GM21717 (cell line): ENCODE measurements around the gene TNRC18.

Experiments
- ATAC-seq: cut with Tn5 transposase; IDR thresholded peaks from one replicate; pipeline ENCODE4 v1.9.1; 2021; ENCODE audit warnings: mild to moderate bottlenecking, moderate library complexity; ENCODE audit not compliant: unreplicated experiment

The TNRC18 gene

DNA sequence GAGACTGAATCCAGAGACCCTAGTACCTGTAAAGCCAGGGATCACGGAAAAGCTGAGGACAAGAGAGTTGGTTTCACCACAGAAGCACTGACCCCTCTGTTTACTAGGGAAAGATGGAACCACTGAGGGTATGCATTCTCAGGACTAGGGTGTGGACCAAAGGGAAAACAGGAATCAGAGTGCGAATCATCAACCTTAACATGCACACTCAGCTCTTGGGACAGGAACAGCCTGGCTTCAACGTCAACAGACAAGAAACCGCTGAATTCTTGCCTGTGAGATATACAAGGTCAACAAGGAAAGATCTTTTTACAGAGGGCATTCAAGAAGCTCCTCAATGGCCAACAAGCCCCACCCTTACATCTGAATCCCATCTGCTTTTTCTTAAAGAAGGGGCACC is 14.9 kb downstream of the TNRC18 start:
- ATAC-seq: no peak

- no peak for ATAC-seq
These were observed 16.4 kb downstream of the TNRC18 start for GRCh38 chr7:5406957-5407945.

DNA sequence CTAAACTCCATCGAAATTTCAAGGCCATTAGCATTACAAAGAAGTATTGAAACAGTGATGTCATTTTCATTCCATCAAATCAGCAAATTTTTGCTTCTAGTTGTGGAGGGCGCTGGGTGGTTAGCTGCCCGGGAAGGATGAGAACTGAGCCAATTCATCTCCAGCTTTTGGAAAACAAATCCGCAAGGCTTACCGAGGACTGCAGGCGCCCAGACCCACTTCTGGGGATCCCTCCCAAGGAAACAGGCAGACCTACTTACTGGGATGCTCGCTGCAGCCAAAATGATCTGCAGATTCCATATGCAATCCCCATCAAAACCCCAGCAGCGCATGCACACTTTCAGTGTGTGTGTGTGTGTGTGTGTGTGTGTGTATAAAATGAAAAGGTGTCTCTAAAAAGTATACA is 19.2 kb downstream of the TNRC18 start:
- ATAC-seq: no peak

- no peak for ATAC-seq
These were observed 20.2 kb downstream of the TNRC18 start for GRCh38 chr7:5403442-5403841.

DNA sequence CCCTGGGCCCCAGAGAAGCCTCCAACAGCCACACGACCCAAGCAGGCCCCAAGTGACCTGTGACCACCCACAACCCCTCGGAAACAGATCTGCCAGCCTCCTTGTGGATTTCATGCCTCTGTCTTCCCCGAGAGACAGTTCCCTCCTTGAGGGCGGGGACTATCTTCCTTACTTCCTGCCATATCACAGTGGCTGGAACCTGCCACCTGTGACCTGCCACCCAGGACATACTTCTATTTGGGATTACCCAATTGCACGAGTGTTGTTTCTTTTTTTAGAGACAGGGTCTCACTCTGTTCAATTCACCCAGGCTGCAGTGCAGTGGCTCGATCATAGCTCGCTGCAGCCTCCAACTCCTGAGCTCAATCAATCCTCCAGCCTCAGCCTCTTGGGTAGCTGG is 25.9 kb downstream of the TNRC18 start:
- ATAC-seq: no peak

- ATAC-seq: peak; percentile 80
These were observed 26.5 kb downstream of the TNRC18 start for GRCh38 chr7:5396999-5397663.

- peak; percentile 44 for ATAC-seq
These were observed 27.1 kb downstream of the TNRC18 start for GRCh38 chr7:5396542-5396941.

GRCh38 chr7:5395246-5395645 is 28.4 kb downstream of the TNRC18 start:
- ATAC-seq: no peak

DNA sequence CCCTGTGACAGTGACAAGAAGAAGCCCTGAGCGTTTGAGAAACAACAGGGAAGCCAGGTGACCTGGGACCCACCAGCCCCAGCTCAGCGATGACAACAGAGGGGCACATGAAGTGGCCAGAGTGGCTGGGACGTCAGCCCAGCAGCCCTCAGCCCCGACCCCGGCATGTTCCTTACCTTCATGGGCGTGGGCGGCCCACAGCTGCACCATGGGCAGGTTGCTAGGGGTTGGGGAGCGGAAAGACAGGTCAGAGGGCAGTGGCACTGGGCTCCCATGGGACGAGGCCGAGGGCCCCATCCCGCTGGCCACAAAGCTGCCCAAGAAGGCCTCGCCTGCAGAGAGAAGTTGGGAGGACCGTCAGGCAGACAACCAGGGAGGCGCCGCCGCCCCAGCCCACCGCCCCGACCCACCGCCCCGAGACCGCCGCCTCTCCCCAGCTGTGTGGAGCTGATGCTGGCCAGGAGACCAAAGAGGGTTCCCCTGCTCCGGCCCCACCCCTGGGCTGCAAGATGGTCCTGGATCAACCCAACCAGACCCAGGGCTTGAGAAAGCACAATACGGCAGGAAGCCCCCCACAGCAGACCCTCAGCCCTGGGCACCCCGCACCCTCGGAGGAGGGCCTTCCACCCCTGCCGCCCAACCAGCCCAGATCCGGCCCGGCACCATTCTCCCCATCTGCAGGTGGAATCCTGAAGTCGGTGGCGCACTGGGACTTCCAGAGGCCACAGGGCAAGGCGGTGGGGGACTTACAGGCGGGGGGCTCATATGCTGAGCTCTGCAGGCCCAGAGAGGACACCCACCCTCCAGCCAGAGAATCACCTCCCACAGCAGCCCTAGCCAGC is 29.1 kb downstream of the TNRC18 start:
- no peak for ATAC-seq

DNA sequence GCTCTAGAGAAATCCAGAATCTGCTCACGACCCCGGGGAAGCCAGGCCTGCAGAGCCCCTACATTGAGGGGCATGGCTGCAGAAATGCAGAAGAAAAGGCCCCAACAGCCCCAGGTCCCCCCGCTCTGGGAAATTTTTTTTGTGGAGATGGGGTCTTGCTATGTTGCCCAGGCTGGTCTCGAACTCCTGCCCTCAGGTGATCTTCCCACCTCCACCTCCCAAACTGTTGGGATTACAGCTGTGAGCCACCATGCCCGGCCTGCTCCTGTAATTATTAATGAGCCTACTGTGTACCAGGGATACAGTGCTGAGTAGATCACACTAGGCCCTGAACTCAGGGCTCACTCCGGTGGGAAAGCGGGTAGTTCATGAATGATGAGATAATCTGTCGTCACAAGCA is 29.9 kb downstream of the TNRC18 start:
- no peak for ATAC-seq

GRCh38 chr7:5393328-5393727 is 30.3 kb downstream of the TNRC18 start:
- ATAC-seq: no peak

GRCh38 chr7:5390918-5391317 is 32.7 kb downstream of the TNRC18 start:
- ATAC-seq: no peak

GRCh38 chr7:5388905-5389433 is 34.7 kb downstream of the TNRC18 start:
- ATAC-seq: no peak

DNA sequence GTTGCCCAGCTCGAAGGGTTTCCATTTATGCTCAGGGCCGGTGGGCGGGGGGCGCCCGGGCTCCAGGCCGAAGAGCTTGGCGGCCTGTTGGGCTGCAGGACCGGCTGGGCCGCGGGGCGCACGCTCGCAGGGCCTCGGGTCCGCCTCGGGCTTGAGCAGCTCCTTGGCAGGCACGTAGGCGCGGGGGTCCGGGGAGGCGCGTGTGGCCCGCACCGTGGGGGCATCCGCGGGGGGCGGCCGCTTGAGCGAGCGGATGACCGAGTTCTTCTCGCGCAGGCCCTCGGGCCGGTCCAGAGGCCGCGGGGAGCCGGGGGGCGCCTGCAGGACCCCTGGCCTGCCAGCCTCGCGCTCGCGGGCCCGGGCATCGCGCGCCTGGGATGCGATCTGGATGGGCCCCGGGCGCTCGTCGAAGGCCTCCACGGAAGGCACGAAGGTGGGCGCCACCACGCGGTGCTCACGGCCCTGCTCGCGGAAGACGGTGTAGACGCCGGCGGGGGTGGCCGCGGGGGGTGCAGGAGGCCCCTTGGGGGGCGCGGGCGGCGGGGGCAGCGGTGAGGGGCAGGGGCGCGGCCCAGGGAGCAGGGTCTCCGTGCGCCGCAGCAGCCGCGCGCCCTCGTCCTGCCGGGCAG is 35.2 kb downstream of the TNRC18 start:
- ATAC-seq: no peak

GRCh38 chr7:5387711-5388245 is 35.9 kb downstream of the TNRC18 start:
- no peak for ATAC-seq

DNA sequence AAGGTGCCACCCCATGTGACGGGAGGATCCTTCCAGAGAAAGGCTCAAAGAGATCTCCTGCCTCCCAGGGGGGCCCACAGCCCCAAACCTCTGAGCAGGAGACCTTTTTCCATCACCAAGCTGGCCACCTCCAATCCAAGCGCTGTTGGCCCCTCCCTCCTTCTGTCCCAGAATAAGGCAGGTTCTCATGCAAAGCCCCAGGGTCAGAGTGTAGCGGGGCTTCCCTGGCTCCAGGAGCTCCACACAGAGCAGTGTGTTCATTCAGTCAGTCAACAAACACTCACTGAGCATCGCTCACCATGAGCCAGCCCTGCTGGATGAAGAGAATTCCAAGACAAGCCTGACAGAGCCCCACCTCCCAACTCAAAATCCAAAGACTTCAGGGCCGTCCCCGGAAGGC is 39.0 kb downstream of the TNRC18 start:
- ATAC-seq: no peak

GRCh38 chr7:5383314-5384098 is 40.1 kb downstream of the TNRC18 start:
- ATAC-seq: no peak

DNA sequence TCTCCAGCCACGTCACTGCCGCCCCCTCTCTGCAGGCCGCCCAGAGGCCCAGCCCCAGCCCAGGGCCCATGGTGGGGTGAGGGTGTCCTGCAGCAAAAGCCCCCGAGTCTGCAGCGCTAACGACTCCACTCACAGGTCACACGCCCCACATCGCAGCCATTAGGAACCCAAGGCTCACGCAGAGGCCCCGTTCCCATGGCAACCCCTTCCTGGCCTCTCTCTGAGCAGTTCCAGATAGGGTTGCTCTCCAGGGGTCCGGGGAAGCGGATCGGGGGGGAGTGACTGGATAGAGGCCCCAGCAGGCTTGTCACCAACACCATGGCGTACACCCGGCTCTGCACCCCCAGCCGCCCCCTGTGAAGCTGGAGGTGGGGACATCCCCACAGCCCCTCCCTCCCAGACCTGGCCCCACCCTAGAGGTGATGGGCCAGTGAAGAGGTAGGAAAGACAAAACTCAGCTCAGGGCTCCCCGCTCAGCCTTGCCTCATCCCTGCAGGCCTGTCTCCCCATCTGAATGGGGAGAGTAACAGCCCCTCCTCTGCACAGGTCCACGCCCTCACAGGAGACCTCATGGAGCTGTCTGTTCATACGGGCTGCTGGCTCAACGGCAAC is 41.2 kb downstream of the TNRC18 start:
- ATAC-seq: no peak
